H54 (cell line): Measurements from ENCODE around the gene RIIAD1.
"Not testable (repeated sequence)": the region's sequence is repeated elsewhere in the genome, so short reads cannot be mapped to it uniquely, and the experiment has no call there.

Experiments
- DNase-seq: peaks from one replicate; pipeline ENCODE4 v3.0.0; 2011; ENCODE audit warnings: low spot score, mixed read lengths; ENCODE audit not compliant: insufficient read length
- FAIRE-seq: peaks from 3 replicates; lab custom pipeline; 2011; peaks lifted over from hg19 to GRCh38; lab: Jason Lieb, UNC
- POLR2A ChIP-seq: IDR thresholded peaks from 2 replicates; pipeline ENCODE4 v1.6.1; 2011; ENCODE audit warnings: low read depth, mild to moderate bottlenecking, low read length

The RIIAD1 gene

DNA sequence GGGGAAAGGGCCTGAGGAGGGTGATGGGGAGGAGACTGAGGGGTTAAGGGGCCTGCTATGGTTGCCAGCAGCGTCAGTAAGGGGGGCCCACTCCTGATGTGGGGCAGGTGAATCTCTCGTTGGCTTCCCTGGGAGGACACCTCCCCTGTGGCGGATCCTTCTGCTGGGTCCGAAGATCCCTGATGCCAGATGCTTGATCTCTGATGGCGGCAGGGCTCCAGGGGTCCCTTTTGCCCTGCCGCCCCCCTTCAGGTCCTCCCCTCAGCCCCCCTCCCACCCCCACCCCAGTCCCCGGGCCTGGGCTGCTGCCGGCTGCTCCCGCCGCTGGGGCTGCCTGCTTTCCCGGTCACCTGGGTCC, 4.9 kb upstream of the RIIAD1 start:
- DNase-seq, result no peak
- no peak for FAIRE-seq
- TF ChIP-seq POLR2A, result no peak

DNA sequence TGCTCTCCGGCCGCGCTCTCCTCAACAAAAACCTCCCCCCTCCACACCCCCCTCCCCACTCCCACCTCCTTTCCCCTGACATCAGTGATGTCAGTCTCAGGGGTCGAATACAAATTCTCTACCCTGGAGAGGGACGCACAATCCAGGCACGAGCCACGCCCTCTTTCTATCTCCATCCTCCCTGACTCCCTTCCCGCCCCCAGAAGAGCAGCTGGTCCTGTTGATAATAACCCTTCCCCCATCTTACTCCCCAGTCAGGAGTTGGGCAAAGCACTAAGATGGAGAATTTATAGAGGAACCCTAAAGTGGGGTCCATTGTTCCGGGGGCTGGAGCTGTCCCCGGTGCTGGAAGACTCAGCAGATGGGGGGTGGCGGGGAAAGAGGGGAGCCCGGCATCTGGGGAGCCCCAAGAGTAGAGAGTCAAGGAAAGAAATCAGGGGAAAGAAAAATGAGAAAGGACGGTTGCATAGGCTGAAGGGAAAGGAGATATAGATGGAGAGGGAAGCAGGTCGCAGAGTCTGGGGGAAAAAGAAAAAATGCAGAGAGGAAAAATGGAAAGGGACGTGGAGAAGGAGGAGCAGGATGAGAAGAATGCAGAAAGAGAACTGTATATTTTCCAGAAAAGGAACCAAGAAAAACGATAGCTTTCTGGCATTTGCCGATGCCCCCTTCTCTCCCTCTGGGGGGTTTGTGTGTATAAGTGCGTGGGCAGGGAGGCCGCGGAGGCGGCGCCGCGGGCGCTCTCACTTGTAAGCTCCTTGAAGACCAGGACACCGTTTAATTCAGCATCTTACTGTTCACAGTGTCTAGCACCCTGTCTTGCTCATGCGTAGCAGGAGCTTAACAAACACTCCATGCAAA, 4.3 kb upstream of the RIIAD1 start, which contains the start of gene CELF3:
Gene CELF3, minus strand, starts transcription at position 33 of the 861 bp plus-strand sequence. CDS start 783 bp downstream, outside the sequence.
- no peak for TF ChIP-seq POLR2A
- FAIRE-seq (no peak), DNase-seq (no peak)

DNA sequence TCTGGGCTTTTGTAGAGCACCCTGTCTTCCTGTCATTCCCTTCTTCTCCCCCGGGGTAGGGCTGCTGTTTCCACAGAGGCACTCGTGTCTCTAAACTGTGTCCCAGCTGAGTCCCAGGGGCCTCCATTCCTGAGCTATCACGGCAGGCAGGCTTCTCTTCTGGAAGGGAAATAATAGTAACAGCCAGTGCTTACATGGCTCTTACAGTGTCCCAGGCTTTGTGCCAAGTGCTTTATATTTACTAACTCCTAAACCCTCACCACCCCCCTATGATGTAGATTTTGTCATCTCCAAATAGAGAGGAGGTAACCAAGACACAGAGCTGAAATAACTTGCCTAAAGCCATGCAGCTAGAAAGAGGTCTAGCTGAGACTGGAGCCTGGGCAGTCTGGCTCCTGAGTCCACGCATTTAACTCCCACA, 3.3 kb upstream of the RIIAD1 start:
- no peak for TF ChIP-seq POLR2A
- DNase-seq, result no peak
- no peak for FAIRE-seq

DNA sequence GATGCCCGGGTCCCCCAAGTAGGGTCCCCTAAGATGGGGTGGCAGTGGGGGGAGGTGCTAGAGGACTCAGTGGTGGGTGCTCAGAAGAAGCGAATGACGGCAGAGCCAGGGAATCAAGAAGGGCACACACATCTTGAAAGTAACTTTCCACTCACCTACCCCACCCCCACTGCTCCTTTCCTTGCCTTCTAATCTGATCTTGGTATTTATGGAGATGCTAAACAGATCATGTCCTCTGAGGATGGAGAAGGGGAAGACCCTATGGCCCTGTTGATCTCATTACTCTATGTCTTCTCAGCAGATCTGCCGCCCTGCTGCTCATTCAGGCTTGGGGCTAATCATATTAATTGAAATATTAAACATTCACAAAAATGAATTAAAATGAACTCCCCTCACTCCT, 2.7 kb upstream of the RIIAD1 start:
- TF ChIP-seq POLR2A, result no peak
- DNase-seq (no peak), FAIRE-seq (no peak)

- no peak for FAIRE-seq
Measured at GRCh38 chr1:151720125-151720524, 1.2 kb upstream of the RIIAD1 start.

GRCh38 chr1:151720554-151720953, 768 bp upstream of the RIIAD1 start:
- no peak for DNase-seq

More at GRCh38 chr1:151720125-151720524, 1.2 kb upstream of the RIIAD1 start:
- no peak for DNase-seq
- no peak for TF ChIP-seq POLR2A

GRCh38 chr1:151721788-151722510, 627 bp downstream of the RIIAD1 start:
- DNase-seq, result no peak
- no peak for FAIRE-seq
- no peak for TF ChIP-seq POLR2A

More at GRCh38 chr1:151720554-151720953, 768 bp upstream of the RIIAD1 start:
- TF ChIP-seq POLR2A, result no peak
- FAIRE-seq, result no peak

- DNase-seq (no peak), FAIRE-seq (no peak)
- no peak for TF ChIP-seq POLR2A
Measured at GRCh38 chr1:151723726-151724370, 2.5 kb downstream of the RIIAD1 start.

DNA sequence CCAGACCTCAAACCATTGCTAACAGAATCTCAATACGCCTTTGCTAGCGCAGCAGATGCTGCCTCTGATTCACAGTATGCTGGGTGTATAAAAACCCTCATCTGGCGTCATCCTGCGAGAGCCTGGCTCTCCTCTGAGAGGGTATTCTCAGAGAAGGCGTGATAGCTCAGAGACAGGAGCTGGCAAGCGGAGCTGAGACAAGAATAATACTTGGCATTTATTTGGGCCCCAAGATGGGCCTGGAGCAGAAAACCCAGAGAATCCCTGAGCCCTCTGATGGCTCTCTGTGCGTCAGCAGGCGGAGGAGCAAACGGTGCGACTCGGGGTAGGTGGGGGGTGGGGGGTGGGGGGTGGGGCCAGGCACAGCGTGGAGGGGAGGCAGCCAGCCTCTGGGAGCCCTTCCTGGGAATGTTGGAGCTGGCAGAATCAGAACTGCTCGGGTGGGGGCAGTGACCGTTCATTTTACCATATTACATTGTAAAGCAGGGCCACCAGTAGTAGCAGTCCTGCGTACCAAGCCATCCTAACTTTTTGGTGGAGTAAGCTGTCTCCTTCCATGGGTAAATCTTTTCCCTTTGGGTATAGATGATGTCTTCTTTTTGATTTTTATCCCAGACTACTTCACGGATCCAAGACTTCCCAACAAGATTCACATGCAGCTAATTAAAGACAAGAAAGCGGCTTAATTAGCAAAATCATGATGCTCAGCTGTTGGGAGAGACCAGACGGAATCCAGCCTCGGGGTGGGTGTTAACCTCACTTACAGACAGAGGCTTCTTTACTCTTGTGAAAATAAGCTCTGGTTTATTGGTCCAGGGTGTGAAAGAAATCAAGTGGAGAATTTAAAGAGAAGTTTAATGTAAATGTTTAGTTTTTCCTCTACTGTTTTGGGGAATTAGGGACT, 7.1 kb downstream of the RIIAD1 start:
- DNase-seq (no peak), FAIRE-seq (no peak)
- TF ChIP-seq POLR2A, result no peak

GRCh38 chr1:151729157-151729965, 8.0 kb downstream of the RIIAD1 start:
- no peak for TF ChIP-seq POLR2A
- DNase-seq (no peak), FAIRE-seq (no peak)

DNA sequence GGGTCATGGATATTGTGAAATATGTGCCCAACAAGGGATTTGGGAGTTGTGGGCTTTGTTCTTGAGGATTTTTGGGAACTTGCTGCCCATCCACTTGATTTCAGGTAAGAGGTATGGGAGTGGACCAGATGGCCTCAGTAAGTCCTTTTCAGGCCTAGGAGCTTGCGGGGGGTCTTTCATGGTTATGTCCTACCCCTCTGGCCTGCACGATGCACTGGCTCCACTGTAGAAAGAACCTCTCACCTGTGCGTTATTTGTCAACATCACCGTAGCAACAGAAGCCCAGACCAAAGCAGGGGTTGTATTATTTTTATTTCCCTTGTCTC, 8.6 kb downstream of the RIIAD1 start:
- FAIRE-seq (no peak), DNase-seq (no peak)
- no peak for TF ChIP-seq POLR2A

- TF ChIP-seq POLR2A, result no peak
- FAIRE-seq, result no peak
- no peak for DNase-seq
Measured at GRCh38 chr1:151733126-151733525, 11.8 kb downstream of the RIIAD1 start.

DNA sequence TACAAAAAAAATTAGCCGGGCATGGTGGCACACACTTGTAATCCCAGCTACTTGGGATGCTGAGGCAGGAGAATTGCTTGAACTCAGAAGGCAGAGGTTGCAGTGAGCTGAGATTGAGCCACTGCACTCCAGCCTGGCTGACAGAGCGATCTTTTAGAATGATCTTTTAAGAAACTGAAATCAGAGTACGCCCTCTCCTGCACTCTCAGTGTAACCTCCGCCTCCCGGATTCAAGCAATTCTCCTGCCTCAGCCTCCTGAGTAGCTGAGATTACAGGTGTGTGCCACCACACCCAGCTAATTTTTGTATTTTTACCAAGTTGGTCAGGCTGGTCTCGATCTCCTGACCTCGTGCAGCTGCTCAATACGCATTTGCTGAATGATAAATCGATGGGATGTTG, 12.7 kb downstream of the RIIAD1 start:
- not testable (repeated sequence) for DNase-seq, FAIRE-seq
